HG03457 (cell line): Measurements from ENCODE around the gene L3HYPDH.
A peak's percentile ranks its signal among the peaks of the same experiment; 100 is the strongest.

ENCODE experiments used
- ATAC-seq: cut with Tn5 transposase; IDR thresholded peaks from one replicate; pipeline ENCODE4 v1.9.1; 2021; ENCODE audit warnings: moderate number of reproducible peaks; ENCODE audit not compliant: unreplicated experiment

Gene L3HYPDH

DNA sequence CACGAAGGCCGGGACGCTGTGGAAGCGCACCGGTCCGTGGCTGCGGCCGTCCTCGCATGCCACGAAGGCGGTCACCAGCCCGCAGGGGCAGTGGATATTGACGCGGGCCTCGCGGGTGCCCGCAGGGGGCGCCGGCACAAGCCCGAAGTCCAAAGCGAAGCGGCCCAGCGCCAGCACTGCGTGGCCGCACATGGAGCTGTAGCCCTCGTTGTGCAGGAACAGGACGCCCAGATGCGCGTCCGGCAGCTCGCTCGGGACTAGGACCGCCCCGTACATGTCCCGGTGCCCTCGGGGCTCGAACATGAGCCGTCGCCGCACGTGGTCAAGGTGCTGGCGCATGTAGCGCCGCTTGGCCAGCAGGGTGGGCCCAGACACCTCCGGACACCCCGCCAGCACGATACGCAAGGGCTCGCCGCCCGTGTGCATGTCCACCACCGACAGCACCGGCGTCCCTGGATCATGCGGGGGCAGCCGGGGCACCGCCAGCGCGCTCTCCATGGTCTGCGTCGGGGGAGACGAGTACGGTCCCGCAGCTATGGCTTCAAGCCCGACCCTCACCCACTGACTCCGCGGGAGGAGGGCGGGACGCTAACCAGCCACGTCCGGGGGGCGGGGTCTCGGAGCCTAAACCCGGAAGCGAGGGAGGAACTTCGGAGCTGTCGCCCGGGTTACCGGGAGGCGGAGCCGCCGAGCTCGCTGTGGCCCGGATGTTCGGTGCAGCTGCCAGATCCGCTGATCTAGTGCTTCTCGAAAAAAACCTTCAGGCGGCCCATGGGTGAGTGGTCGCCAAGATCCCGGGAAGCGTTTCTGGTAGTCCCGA, at the start of gene L3HYPDH, which contains the start of gene JKAMP:
TSS of gene L3HYPDH (minus strand) at position 590 of the 820 bp plus-strand sequence. CDS start at position 498, 92 bp downstream.
TSS of gene JKAMP (plus strand) at position 699 of the 820 bp plus-strand sequence. CDS start at position 772, 73 bp downstream.
- peak; percentile 74 for ATAC-seq

GRCh38 chr14:59532419-59532818, 48.2 kb upstream of the L3HYPDH start:
- no peak for ATAC-seq

GRCh38 chr14:59530349-59530748, 46.1 kb upstream of the L3HYPDH start:
- no peak for ATAC-seq

DNA sequence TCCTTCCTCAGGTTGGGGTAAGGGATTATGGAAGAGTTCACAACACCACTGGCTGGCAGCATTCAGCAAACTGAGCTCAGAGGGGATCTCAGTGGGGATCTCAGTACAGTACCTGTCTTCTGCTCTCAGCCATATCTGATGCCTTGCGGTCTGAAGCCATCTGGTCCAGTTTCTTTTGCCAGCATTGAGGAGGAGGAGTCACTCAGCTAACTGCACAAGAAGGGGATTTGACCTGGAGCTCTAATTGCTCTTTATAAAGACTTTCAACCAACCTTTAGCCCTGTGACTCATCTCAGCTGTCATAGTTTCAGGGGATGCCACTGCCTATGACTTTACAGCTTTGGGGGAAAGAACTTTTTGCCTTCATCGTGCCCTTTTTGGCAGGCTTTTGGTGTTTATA, 45.0 kb upstream of the L3HYPDH start:
- no peak for ATAC-seq

GRCh38 chr14:59520224-59520623, 36.0 kb upstream of the L3HYPDH start:
- ATAC-seq: no peak

GRCh38 chr14:59511916-59512575, 27.8 kb upstream of the L3HYPDH start:
- ATAC-seq: no peak

GRCh38 chr14:59510966-59511365, 26.8 kb upstream of the L3HYPDH start:
- ATAC-seq: no peak

DNA sequence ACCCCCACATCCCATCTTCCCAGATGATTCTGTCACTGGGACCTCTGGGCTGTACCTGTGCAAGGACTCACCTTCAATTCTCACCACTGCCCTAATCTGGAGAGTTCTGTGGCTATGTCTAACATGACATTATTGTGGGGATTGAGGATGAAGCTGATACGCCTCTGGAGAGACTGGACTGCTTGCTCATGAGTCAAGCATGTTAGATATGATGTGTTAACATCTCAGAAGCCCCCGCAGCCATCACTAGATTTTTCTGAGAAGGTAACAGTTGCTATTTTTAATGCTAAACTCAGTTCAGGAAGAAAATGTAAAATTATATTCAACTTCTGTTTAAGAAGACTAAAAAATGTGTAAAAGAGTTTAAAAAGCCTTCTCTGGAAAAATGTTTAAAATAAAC, 25.8 kb upstream of the L3HYPDH start:
- ATAC-seq: no peak

GRCh38 chr14:59509101-59509500, 24.9 kb upstream of the L3HYPDH start:
- no peak for ATAC-seq

- no peak for ATAC-seq
These were observed 23.5 kb upstream of the L3HYPDH start for GRCh38 chr14:59507752-59508103.

DNA sequence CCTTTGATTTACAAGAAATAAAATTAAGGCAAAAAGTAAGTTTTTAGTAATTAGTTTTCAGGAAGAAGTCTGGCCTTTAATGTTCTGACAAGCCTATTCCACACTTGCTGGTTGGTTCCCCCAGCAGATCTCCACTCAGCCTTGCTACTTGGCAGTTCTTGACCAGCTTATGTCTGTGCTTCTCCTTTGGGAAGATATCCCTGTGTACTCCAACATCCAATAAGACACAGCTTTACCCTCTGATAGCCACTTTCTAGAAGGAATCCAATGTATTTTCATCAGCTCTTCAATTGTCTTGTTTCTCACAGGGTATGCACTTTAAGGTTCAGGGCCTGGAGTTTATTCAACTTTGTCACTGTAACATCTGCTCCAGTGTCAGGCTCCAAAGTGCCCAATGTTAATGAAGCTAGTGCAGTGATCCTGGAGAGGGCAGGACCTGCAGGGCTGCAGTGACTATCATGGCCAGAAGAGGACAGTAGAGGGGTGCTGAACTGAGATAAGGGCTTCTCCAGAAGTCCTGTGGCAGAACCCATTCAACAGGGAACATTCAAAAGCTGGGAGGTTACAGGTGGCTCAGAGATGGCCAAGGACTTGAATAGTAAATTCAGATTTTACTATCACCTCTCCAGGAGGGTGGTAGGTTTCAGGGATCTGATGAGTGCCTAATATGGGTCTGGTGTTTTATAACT, 23.0 kb upstream of the L3HYPDH start:
- ATAC-seq: no peak

- ATAC-seq: no peak
These were observed 19.0 kb upstream of the L3HYPDH start for GRCh38 chr14:59503256-59503655.

- ATAC-seq: no peak
These were observed 16.5 kb upstream of the L3HYPDH start for GRCh38 chr14:59500732-59501131.

DNA sequence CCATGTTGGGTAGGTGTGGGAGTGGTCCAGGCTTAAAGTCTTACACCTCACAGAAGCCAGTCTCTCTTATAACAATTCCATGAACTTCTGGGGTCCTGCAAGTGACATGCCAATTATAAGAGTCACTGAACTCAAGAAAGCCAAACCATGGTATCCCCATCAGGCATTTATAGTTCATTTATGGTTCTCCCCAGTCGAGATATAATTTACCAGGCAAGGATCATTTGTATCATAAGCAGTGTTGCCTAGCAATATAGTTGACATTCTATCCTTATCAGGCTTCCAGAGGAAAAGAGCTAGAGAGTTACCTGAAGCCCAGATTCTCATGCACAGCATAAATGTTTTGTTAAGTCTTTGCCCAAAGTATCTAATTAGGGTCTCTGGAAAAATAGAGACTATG, 8.2 kb upstream of the L3HYPDH start:
- ATAC-seq: no peak

DNA sequence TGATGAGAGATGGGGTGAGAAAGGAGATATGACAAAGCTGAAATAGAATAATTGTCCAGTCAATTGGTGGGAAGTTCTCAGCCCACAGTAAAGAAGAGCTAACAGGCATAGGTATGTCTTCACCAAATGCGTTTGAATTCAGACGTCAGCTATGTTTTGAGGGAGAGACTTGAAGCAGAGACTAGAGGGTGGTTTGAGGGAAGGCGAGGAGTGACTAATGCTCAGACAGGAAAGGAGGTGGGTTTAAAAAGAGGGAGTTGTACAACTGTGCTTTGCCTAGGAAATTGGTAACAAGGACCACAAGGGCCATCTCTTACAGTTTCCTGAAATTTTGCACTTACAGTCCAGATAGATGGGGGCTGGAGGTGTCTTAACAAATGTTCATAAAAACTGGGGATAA, 6.5 kb upstream of the L3HYPDH start:
- ATAC-seq: no peak

GRCh38 chr14:59484639-59485175, 499 bp upstream of the L3HYPDH start:
- peak; percentile 31 for ATAC-seq

GRCh38 chr14:59483363-59483762, 845 bp downstream of the L3HYPDH start:
- ATAC-seq: no peak

DNA sequence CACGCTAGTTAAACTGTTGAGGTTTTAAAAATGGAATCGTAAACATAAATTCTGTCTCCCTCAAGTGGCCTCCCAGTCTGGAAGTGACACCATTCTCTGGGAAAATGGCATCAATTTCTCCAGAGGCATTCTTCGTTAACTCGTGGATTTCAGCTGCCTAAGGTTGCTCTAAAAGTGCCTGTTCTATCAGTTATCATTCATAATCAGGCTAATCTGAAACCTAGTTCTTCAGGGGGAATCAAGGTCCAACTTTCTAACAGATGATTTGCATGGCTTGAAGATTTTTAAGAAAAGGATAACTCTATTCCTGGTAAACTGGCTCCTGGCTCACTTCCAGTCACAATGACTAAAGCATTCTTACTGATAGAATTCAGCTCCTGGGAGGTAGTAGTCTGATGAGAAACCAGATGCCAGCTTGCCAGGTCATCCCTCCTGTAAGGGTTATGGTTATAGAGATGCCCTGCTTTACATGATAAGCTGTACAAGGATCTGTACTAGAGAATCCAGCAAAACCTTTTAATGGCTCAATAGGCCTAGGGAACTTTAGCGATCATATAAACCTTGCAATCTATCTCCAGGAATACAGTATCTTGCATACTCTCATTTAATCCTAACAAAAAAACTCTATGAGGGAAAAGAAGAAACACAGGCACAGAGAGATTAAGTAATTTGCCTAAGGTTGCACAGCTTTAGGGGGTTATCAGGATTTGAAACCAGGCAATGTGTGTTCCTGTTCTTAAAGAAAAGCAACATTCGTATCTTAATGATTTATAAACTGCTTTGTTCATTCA, 1.5 kb downstream of the L3HYPDH start:
- no peak for ATAC-seq

GRCh38 chr14:59481871-59482540, 2.2 kb downstream of the L3HYPDH start:
- ATAC-seq: no peak

DNA sequence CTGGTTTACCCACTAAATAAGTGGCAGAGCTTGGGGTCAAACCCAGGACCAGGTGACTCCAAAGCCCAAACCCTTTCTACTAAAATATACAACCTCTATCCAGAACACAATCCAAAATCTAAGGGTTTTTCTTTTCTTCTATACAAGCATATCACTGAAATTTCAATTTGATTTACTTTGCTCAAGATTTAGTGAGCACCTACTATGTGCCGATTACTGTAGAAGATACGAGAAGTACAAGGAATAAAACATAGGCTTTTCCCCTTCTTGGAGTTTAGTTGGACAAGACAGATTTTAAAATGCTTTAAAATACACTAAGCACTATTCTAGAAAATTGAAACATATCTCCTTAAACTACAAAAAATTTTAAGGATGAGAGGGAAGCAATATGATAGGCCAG, 2.8 kb downstream of the L3HYPDH start:
- ATAC-seq: no peak
